Astrocyte (in vitro differentiated cells and primary cell): ENCODE data around the gene CCR5. TPM values are rescaled to one million over a fixed set of nuclear protein-coding genes. Genes with fewer than 3 reads are reported as not detected.
"Not testable (repeated sequence)": the region's sequence is repeated elsewhere in the genome, so short reads cannot be mapped to it uniquely, and the experiment has no call there.

Experiments used
- DNase-seq: peaks from one replicate; pipeline ENCODE4 v3.0.0-alpha.2; 2010; ENCODE audit warnings: low read depth
- FAIRE-seq: peaks from 2 replicates; lab custom pipeline; 2011; peaks lifted over from hg19 to GRCh38; lab: Jason Lieb, UNC
- H2AFZ ChIP-seq: 2 replicates; pipeline ENCODE4 v1.6.0; 2012; ENCODE audit warnings: low read depth, low read length, inconsistent platforms
- H3K27ac ChIP-seq: 2 replicates; pipeline ENCODE4 v1.5.1; 2011; ENCODE audit warnings: low read depth, low read length, inconsistent platforms
- H3K27me3 ChIP-seq: 2 replicates; pipeline ENCODE4 v1.6.0; 2011; ENCODE audit warnings: low read length, inconsistent platforms; ENCODE audit not compliant: insufficient read depth
- H3K36me3 ChIP-seq: 2 replicates; pipeline ENCODE4 v1.5.1; 2011; ENCODE audit warnings: low read length, inconsistent platforms; ENCODE audit not compliant: insufficient read depth
- H3K4me1 ChIP-seq: 2 replicates; pipeline ENCODE4 v1.5.1; 2011; ENCODE audit warnings: low read length, inconsistent platforms; ENCODE audit not compliant: insufficient read depth
- H3K4me2 ChIP-seq: 2 replicates; pipeline ENCODE4 v1.6.0; 2012; ENCODE audit warnings: low read length, inconsistent platforms
- H3K4me3 ChIP-seq: 2 replicates; pipeline ENCODE4 v1.5.1; 2011; ENCODE audit warnings: low read depth, mild to moderate bottlenecking, low read length, inconsistent platforms; ENCODE audit not compliant: insufficient read depth
- H3K79me2 ChIP-seq: 2 replicates; pipeline ENCODE4 v1.6.0; 2012; ENCODE audit warnings: mild to moderate bottlenecking, low read length, inconsistent platforms; ENCODE audit not compliant: insufficient read depth
- H3K9ac ChIP-seq: 2 replicates; pipeline ENCODE4 v1.6.0; 2012; ENCODE audit warnings: mild to moderate bottlenecking, low read length, inconsistent platforms
- H3K9me3 ChIP-seq: 2 replicates; pipeline ENCODE4 v1.5.1; 2012; ENCODE audit warnings: low read depth, mild to moderate bottlenecking, low read length, inconsistent platforms; ENCODE audit not compliant: insufficient read depth
- H4K20me1 ChIP-seq: 2 replicates; pipeline ENCODE4 v1.6.0; 2012; ENCODE audit warnings: low read length, inconsistent platforms; ENCODE audit not compliant: insufficient read depth
- H3K27ac Mint-ChIP-seq: one replicate; pipeline ENCODE4 v1.8.0; 2021; ENCODE audit warnings: mild to moderate bottlenecking, mixed read lengths; ENCODE audit not compliant: unreplicated experiment
- H3K27me3 Mint-ChIP-seq: one replicate; pipeline ENCODE4 v1.8.0; 2021; ENCODE audit warnings: low read depth, mixed read lengths; ENCODE audit not compliant: unreplicated experiment
- H3K36me3 Mint-ChIP-seq: one replicate; pipeline ENCODE4 v1.8.0; 2021; ENCODE audit warnings: low read depth, mixed read lengths; ENCODE audit not compliant: unreplicated experiment
- H3K4me1 Mint-ChIP-seq: one replicate; pipeline ENCODE4 v1.8.0; 2021; ENCODE audit warnings: low read depth, mixed read lengths; ENCODE audit not compliant: unreplicated experiment
- H3K4me3 Mint-ChIP-seq: one replicate; pipeline ENCODE4 v1.8.0; 2021; ENCODE audit warnings: mild to moderate bottlenecking, moderate library complexity, mixed read lengths; ENCODE audit not compliant: unreplicated experiment
- H3K9me3 Mint-ChIP-seq: one replicate; pipeline ENCODE4 v1.8.0; 2021; ENCODE audit warnings: mild to moderate bottlenecking, mixed read lengths; ENCODE audit not compliant: unreplicated experiment
- EZH2 ChIP-seq: IDR thresholded peaks from 2 replicates; pipeline ENCODE4 v1.6.1; 2012; ENCODE audit warnings: mild to moderate bottlenecking, low read length, inconsistent platforms; ENCODE audit not compliant: insufficient read depth
- total RNA-seq: library from RNA; stranded (reverse); gene quantifications from 2 replicates; pipeline ENCODE4 v1.2.1, GENCODE V29; 2021
- TF ChIP-seq, protein P1 (sequence below): IDR thresholded peaks from 2 replicates; pipeline ENCODE4 v1.5.1; 2011; ENCODE audit warnings: low read depth, mild to moderate bottlenecking, inconsistent platforms, low read length, moderate library complexity; ENCODE audit not compliant: insufficient read depth

CCR5 gene
- total RNA-seq, 1 donor from 2014 or later, result not detected

DNA sequence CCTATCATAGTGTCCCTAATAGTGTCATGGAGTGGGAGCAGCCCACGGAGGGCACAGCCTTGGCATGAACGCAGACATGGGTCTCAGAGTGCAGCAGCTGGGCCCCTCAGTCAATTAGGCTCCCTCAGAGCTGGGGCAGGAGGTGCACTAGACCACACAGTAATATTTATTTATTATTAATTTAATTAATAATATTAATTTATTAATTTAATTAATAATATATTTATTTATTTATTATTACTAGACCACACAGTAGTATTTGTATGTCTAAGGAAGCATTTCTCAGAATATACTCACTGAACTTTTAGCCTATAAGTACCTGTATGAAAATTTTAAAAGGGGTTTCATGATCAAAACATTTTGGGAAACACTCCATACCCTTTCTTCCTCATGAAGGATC, 30.8 kb downstream of the CCR5 start:
- peaks cover 8% of the 10 kb centered on the region for H3K4me1 Mint-ChIP-seq

DNA sequence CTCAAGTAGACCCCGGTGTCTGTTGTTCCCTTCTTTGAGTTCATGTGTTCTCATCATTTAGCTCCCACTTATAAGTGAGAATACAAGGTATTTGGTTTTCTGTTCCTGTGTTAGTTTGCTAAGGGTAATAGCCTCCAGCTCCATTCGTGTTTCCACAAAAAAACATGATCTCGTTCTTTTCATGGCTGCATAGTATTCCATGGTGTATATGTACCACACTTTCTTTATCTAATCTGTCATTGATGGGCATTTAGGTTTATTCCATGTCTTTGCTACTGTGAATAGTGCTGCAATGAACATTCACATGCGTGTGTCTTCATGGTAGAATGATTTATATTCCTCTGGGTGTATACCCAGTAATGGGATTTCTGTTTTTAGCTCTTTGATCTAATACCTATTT, 32.2 kb downstream of the CCR5 start:
- H3K36me3 Mint-ChIP-seq, DNase-seq, H3K79me2 ChIP-seq, H4K20me1 ChIP-seq, H3K27ac ChIP-seq, FAIRE-seq, H3K9me3 ChIP-seq, H3K36me3 ChIP-seq, H2AFZ ChIP-seq, H3K4me3 Mint-ChIP-seq, H3K9me3 Mint-ChIP-seq, H3K27ac Mint-ChIP-seq, H3K27me3 Mint-ChIP-seq, H3K27me3 ChIP-seq, H3K4me3 ChIP-seq, H3K9ac ChIP-seq, H3K4me2 ChIP-seq: not testable (repeated sequence)
- H3K4me1 Mint-ChIP-seq, result peaks cover 15% of the 10 kb centered on the region
- H3K4me1 ChIP-seq, result peaks cover 29% of the 10 kb centered on the region

More for the DNA sequence above, 30.8 kb downstream of the CCR5 start:
- H3K9ac ChIP-seq, result no peak overlapping the region
- H3K79me2 ChIP-seq, result no peaks in the 10 kb centered on the region
- H3K27me3 Mint-ChIP-seq, result no peaks in the 10 kb centered on the region
- H3K36me3 ChIP-seq, result no peaks in the 10 kb centered on the region
- H3K27ac ChIP-seq, result no peak overlapping the region
- no peak for DNase-seq
- H3K4me1 ChIP-seq, result peaks cover 16% of the 10 kb centered on the region
- no peak for TF ChIP-seq EZH2
- TF ChIP-seq, protein P1, sequence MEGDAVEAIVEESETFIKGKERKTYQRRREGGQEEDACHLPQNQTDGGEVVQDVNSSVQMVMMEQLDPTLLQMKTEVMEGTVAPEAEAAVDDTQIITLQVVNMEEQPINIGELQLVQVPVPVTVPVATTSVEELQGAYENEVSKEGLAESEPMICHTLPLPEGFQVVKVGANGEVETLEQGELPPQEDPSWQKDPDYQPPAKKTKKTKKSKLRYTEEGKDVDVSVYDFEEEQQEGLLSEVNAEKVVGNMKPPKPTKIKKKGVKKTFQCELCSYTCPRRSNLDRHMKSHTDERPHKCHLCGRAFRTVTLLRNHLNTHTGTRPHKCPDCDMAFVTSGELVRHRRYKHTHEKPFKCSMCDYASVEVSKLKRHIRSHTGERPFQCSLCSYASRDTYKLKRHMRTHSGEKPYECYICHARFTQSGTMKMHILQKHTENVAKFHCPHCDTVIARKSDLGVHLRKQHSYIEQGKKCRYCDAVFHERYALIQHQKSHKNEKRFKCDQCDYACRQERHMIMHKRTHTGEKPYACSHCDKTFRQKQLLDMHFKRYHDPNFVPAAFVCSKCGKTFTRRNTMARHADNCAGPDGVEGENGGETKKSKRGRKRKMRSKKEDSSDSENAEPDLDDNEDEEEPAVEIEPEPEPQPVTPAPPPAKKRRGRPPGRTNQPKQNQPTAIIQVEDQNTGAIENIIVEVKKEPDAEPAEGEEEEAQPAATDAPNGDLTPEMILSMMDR, result no peak
- no peak overlapping the region for H3K4me3 Mint-ChIP-seq
- H3K9me3 Mint-ChIP-seq, result peaks cover 3% of the 10 kb centered on the region
- FAIRE-seq, result no peak
- H3K27me3 ChIP-seq, result peaks cover 2% of the 10 kb centered on the region
- H4K20me1 ChIP-seq, result no peaks in the 10 kb centered on the region
- no peak overlapping the region for H3K27ac Mint-ChIP-seq
- H3K36me3 Mint-ChIP-seq, result no peaks in the 10 kb centered on the region
- H2AFZ ChIP-seq, result no peak overlapping the region
- no peaks in the 10 kb centered on the region for H3K9me3 ChIP-seq
- no peak overlapping the region for H3K4me3 ChIP-seq
- H3K4me2 ChIP-seq, result no peak overlapping the region

DNA sequence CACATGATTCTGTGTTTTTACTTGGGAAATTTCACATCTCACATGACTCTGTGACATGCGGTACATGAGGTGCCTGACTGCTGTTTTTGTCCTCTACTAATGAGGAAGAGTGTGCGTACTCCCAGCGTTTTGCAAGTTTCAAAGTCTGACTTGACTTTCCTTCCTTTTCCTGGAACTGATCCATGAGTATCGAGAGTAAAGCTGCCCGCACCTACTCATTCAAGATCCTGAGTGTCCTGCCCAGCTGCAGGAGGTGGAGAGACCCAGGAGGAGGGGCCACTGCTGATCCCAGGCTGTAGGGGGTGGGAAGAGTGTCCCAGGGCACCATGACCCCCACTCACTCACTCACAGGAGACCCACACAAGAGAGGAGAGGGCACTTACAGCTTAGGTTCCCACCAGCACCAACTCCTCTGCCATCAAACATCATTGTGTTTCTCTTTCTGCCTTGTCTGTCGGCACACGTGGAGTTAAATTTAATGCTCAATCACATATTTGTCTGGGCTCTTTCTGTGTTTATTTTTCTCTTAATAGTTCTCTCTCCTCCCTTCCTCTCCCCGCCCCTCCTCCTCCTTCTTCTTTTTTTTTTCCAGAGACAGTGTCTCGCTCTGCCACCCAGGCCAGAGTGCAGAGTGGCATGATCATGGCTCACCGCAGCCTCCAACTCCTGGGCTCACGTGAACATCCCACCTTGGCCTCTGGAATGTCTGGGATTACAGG, 34.7 kb downstream of the CCR5 start:
- Histone ChIP-seq H3K4me1 (peaks cover 30% of the 10 kb centered on the region), H3K27ac (no peak overlapping the region), H3K9ac (no peak overlapping the region), H2AFZ (peak overlapping the region; percentile 53), H3K4me3 (no peak overlapping the region), H3K9me3 (no peaks in the 10 kb centered on the region), H4K20me1 (no peaks in the 10 kb centered on the region), H3K4me2 (no peak overlapping the region), H3K79me2 (no peaks in the 10 kb centered on the region), H3K27me3 (peaks cover 2% of the 10 kb centered on the region), H3K36me3 (no peaks in the 10 kb centered on the region)
- peaks cover 3% of the 10 kb centered on the region for H3K9me3 Mint-ChIP-seq
- DNase-seq (no peak), FAIRE-seq (no peak)
- TF ChIP-seq EZH2, result no peak
- TF ChIP-seq, protein P1, result no peak
- peaks cover 26% of the 10 kb centered on the region for H3K4me1 Mint-ChIP-seq
- no peaks in the 10 kb centered on the region for H3K27me3 Mint-ChIP-seq
- no peak overlapping the region for H3K27ac Mint-ChIP-seq
- no peaks in the 10 kb centered on the region for H3K36me3 Mint-ChIP-seq
- H3K4me3 Mint-ChIP-seq, result no peak overlapping the region
